HepG2 (cell line): ENCODE results near the gene BDH2. TPM values are rescaled to one million over a fixed set of nuclear protein-coding genes. Genes with fewer than 3 reads are reported as not detected.
A peak's percentile ranks its signal among the peaks of the same experiment; 100 is the strongest.

Experiments
- CENPT ChIP-seq: sonication (generic); formaldehyde crosslinking; IDR thresholded peaks from 2 replicates; pipeline ENCODE4 v1.8.0; 2022; ENCODE audit warnings: low read depth, mild to moderate bottlenecking, moderate library complexity, missing genetic modification reagents
- CREB3 ChIP-seq: sonication (generic); formaldehyde crosslinking; IDR thresholded peaks from 2 replicates; pipeline ENCODE4 v1.5.0; 2020; ENCODE audit warnings: missing genetic modification reagents
- ETS1 ChIP-seq: sonication (generic); formaldehyde crosslinking; IDR thresholded peaks from 2 replicates; pipeline ENCODE4 v1.4.0; 2020; ENCODE audit warnings: missing genetic modification reagents
- MNT ChIP-seq: fragments of 450-650 bp; IDR thresholded peaks from 2 replicates; pipeline ENCODE4 v1.6.1; 2016
- NFE2 ChIP-seq: sonication (generic); formaldehyde crosslinking; IDR thresholded peaks from 2 replicates; pipeline ENCODE4 v1.4.0; 2020; ENCODE audit warnings: missing genetic modification reagents
- PCBP1 ChIP-seq: fragments of 200-400 bp; formaldehyde crosslinking; IDR thresholded peaks from 2 replicates; pipeline ENCODE4 v1.6.1; 2017; ENCODE audit warnings: mild to moderate bottlenecking, low read depth, low read length, borderline replicate concordance
- SP2 ChIP-seq: sonication (generic); formaldehyde crosslinking; IDR thresholded peaks from 2 replicates; pipeline ENCODE4 v1.5.1; 2020; ENCODE audit warnings: mild to moderate bottlenecking, missing genetic modification reagents
- ZKSCAN8 ChIP-seq: IDR thresholded peaks from 2 replicates; pipeline ENCODE4 v1.6.1; 2016; ENCODE audit warnings: borderline replicate concordance, missing genetic modification reagents, missing compliant biosample characterization
- ZNF558 ChIP-seq: sonication (generic); formaldehyde crosslinking; IDR thresholded peaks from 2 replicates; pipeline ENCODE4 v1.9.0; 2022; ENCODE audit warnings: mild to moderate bottlenecking, missing genetic modification reagents, borderline replicate concordance
- ZNF710 ChIP-seq: sonication (generic); formaldehyde crosslinking; IDR thresholded peaks from 2 replicates; pipeline ENCODE4 v1.5.0; 2020; ENCODE audit warnings: mild to moderate bottlenecking, missing genetic modification reagents, borderline replicate concordance
- ZNF749 ChIP-seq: sonication (generic); formaldehyde crosslinking; IDR thresholded peaks from 2 replicates; pipeline ENCODE4 v1.8.0; 2022; ENCODE audit warnings: mild to moderate bottlenecking, missing genetic modification reagents, moderate library complexity, borderline replicate concordance
- polyA plus RNA-seq, 8 experiments: library from polyadenylated mRNA; depleted of rRNA in 3 of 8; stranded (reverse) in 7 of 8; unstranded in 1 of 8; fragments of >200 nt; fragmentation: Illumina TruSeq in 4 of 8; extraction: Trizol in 4 of 8; gene quantifications; 2 replicates each; pipeline versions ENCODE4 v1.2.1 to v1.2.3, GENCODE V29; 2011 to 2016; ENCODE audit warnings: low read depth in 4 of 8, missing spikeins in 1 of 8, mixed read lengths in 1 of 8; ENCODE audit not compliant: insufficient read depth in 1 of 8
- total RNA-seq, 5 experiments: library from RNA; depleted of rRNA; stranded (reverse); fragments of >200 nt; fragmentation: Illumina TruSeq; extraction: Trizol; gene quantifications; 2 replicates each; pipeline ENCODE4 v1.2.3, GENCODE V29; 2016; ENCODE audit warnings: low read depth in 1 of 5
- TF ChIP-seq, protein P1 (sequence below): sonication (generic); formaldehyde crosslinking; IDR thresholded peaks from 2 replicates; pipeline ENCODE4 v1.5.1; 2020; ENCODE audit warnings: mild to moderate bottlenecking, missing genetic modification reagents, borderline replicate concordance
- TF ChIP-seq, protein P2 (sequence below): IDR thresholded peaks from 2 replicates; pipeline ENCODE4 v1.6.1; 2012; ENCODE audit warnings: low read depth, low read length, improper control_type of control experiment

The BDH2 gene
- total and polyA plus RNA-seq, 2 of the 13 experiments (the other 11 are each of a cell fraction or from before 2014, with no cell fraction given), result 34.8 to 46.2 TPM

DNA sequence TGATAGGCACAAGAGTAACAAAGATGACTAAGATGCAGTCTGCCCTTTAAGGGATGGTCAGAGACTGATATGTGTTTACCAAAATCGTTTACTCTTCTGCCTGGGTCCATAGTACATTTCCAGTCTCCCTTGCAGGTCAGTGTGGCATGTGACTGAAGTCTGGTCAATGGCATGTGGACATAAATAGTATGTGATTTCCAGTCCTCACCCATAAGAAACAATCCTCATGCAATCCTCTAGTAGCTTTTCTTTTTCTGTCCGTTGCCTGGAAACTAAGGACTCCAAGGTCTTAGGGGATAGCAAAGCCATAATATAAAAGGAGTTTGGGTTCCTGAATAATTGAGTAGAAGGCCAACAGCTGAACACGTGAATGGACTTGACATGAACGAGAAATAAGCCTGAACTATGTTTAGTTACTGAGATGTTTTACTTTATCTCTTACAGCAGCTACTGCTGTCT is 24.2 kb downstream of the BDH2 start (continued):
- TF ChIP-seq MNT (peak; percentile 57), ETS1 (no peak), NFE2 (CRISPR knock-in tag) (no peak), CENPT (CRISPR knock-in tag) (no peak), CREB3 (CRISPR knock-in tag) (no peak), ZNF749 (CRISPR knock-in tag) (no peak; the same call in 1 of the 2 replicates), ZKSCAN8 (CRISPR knock-in tag) (peak; percentile 63; the same call in 1 of the 2 replicates), SP2 (no peak), ZNF558 (CRISPR knock-in tag) (no peak), PCBP1 (no peak), ZNF710 (CRISPR knock-in tag) (peak; percentile 80; the same call in 1 of the 2 replicates)
- TF ChIP-seq, protein P1, sequence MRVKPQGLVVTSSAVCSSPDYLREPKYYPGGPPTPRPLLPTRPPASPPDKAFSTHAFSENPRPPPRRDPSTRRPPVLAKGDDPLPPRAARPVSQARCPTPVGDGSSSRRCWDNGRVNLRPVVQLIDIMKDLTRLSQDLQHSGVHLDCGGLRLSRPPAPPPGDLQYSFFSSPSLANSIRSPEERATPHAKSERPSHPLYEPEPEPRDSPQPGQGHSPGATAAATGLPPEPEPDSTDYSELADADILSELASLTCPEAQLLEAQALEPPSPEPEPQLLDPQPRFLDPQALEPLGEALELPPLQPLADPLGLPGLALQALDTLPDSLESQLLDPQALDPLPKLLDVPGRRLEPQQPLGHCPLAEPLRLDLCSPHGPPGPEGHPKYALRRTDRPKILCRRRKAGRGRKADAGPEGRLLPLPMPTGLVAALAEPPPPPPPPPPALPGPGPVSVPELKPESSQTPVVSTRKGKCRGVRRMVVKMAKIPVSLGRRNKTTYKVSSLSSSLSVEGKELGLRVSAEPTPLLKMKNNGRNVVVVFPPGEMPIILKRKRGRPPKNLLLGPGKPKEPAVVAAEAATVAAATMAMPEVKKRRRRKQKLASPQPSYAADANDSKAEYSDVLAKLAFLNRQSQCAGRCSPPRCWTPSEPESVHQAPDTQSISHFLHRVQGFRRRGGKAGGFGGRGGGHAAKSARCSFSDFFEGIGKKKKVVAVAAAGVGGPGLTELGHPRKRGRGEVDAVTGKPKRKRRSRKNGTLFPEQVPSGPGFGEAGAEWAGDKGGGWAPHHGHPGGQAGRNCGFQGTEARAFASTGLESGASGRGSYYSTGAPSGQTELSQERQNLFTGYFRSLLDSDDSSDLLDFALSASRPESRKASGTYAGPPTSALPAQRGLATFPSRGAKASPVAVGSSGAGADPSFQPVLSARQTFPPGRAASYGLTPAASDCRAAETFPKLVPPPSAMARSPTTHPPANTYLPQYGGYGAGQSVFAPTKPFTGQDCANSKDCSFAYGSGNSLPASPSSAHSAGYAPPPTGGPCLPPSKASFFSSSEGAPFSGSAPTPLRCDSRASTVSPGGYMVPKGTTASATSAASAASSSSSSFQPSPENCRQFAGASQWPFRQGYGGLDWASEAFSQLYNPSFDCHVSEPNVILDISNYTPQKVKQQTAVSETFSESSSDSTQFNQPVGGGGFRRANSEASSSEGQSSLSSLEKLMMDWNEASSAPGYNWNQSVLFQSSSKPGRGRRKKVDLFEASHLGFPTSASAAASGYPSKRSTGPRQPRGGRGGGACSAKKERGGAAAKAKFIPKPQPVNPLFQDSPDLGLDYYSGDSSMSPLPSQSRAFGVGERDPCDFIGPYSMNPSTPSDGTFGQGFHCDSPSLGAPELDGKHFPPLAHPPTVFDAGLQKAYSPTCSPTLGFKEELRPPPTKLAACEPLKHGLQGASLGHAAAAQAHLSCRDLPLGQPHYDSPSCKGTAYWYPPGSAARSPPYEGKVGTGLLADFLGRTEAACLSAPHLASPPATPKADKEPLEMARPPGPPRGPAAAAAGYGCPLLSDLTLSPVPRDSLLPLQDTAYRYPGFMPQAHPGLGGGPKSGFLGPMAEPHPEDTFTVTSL (CRISPR knock-in tag), result peak; percentile 32; the same call in 1 of the 2 replicates
- TF ChIP-seq, protein P2, sequence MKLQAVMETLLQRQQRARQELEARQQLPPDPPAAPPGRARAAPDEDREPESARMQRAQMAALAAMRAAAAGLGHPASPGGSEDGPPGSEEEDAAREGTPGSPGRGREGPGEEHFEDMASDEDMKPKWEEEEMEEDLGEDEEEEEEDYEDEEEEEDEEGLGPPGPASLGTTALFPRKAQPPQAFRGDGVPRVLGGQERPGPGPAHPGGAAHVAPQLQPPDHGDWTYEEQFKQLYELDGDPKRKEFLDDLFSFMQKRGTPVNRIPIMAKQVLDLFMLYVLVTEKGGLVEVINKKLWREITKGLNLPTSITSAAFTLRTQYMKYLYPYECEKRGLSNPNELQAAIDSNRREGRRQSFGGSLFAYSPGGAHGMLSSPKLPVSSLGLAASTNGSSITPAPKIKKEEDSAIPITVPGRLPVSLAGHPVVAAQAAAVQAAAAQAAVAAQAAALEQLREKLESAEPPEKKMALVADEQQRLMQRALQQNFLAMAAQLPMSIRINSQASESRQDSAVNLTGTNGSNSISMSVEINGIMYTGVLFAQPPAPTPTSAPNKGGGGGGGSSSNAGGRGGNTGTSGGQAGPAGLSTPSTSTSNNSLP, result 0 out of 2 replicates have a peak, but pooled peaks have one; percentile 10
